Astrocyte (in vitro differentiated cells and primary cell): ENCODE results near the gene THSD7B.

Source experiments
- EZH2 ChIP-seq: IDR thresholded peaks from 2 replicates; pipeline ENCODE4 v1.6.1; 2012; ENCODE audit warnings: mild to moderate bottlenecking, low read length, inconsistent platforms; ENCODE audit not compliant: insufficient read depth
- TF ChIP-seq, protein P1 (sequence below): IDR thresholded peaks from 2 replicates; pipeline ENCODE4 v1.5.1; 2011; ENCODE audit warnings: low read depth, mild to moderate bottlenecking, inconsistent platforms, low read length, moderate library complexity; ENCODE audit not compliant: insufficient read depth

DNA sequence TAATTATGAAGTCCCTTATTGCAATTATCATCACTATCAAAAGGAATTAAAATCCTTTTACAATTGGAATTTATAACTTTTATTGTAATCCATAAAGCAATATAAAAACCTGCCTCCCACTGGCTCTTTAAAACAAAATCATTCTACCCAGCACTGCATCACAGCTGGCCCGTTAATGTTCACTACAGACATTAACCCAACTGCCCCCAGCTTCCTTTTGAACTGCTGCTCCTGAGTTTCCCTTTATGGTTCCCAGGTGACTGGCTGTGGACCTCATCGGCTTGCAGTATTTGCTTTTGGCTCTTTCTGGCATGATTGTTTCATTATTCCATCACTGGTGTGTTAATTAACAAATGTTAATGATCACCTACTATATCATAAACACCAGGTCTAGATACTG is 535.6 kb downstream of the THSD7B start:
- TF ChIP-seq, protein P1, sequence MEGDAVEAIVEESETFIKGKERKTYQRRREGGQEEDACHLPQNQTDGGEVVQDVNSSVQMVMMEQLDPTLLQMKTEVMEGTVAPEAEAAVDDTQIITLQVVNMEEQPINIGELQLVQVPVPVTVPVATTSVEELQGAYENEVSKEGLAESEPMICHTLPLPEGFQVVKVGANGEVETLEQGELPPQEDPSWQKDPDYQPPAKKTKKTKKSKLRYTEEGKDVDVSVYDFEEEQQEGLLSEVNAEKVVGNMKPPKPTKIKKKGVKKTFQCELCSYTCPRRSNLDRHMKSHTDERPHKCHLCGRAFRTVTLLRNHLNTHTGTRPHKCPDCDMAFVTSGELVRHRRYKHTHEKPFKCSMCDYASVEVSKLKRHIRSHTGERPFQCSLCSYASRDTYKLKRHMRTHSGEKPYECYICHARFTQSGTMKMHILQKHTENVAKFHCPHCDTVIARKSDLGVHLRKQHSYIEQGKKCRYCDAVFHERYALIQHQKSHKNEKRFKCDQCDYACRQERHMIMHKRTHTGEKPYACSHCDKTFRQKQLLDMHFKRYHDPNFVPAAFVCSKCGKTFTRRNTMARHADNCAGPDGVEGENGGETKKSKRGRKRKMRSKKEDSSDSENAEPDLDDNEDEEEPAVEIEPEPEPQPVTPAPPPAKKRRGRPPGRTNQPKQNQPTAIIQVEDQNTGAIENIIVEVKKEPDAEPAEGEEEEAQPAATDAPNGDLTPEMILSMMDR: no peak
- TF ChIP-seq EZH2: no peak
